ENCODE measurements around the gene GPR119.
"Not testable (repeated sequence)": the region's sequence is repeated elsewhere in the genome, so short reads cannot be mapped to it uniquely, and the experiment has no call there.

GPR119 gene

GRCh38 chrX:130385520-130385919 is at the start of gene GPR119:
TSS of gene GPR119 (minus strand) at chrX:130385674. CDS start at chrX:130385447, 227 bp downstream.
- no peak for DNase-seq (ENCODE audit: low read depth, low spot score)

GRCh38 chrX:130429236-130429635 is 43.8 kb upstream of the GPR119 start:
- DNase-seq (ENCODE audit: low read depth, low spot score): not testable (repeated sequence)

- DNase-seq (ENCODE audit: low read depth, low spot score): no peak
Measured at GRCh38 chrX:130426531-130426930, 41.1 kb upstream of the GPR119 start.

- DNase-seq (ENCODE audit: low read depth, low spot score): no peak
Measured at GRCh38 chrX:130419263-130419662, 33.8 kb upstream of the GPR119 start.

GRCh38 chrX:130418740-130419139 is 33.3 kb upstream of the GPR119 start:
- no peak for DNase-seq (ENCODE audit: low read depth, low spot score)

GRCh38 chrX:130418066-130418465 is 32.6 kb upstream of the GPR119 start:
- DNase-seq (ENCODE audit: low read depth, low spot score): no peak

GRCh38 chrX:130416785-130417184 is 31.3 kb upstream of the GPR119 start:
- no peak for DNase-seq (ENCODE audit: low read depth, low spot score)

GRCh38 chrX:130415201-130415600 is 29.7 kb upstream of the GPR119 start:
- no peak for DNase-seq (ENCODE audit: low read depth, low spot score)

GRCh38 chrX:130414800-130415199 is 29.3 kb upstream of the GPR119 start:
- no peak for DNase-seq (ENCODE audit: low read depth, low spot score)

GRCh38 chrX:130413415-130413814 is 27.9 kb upstream of the GPR119 start:
- DNase-seq (ENCODE audit: low read depth, low spot score): no peak

GRCh38 chrX:130402208-130402684 is 16.8 kb upstream of the GPR119 start:
- DNase-seq (ENCODE audit: low read depth, low spot score): no peak

GRCh38 chrX:130401415-130402207 is 16.1 kb upstream of the GPR119 start, which contains the start of gene RBMX2:
TSS of gene RBMX2 (plus strand) at chrX:130401987. CDS start at chrX:130402033, 46 bp downstream.
- DNase-seq (ENCODE audit: low read depth, low spot score): peak; percentile 33

GRCh38 chrX:130395341-130395740 is 9.9 kb upstream of the GPR119 start:
- DNase-seq (ENCODE audit: low read depth, low spot score): no peak

- DNase-seq (ENCODE audit: low read depth, low spot score): no peak
Measured at GRCh38 chrX:130393451-130394074, 8.1 kb upstream of the GPR119 start.

- DNase-seq (ENCODE audit: low read depth, low spot score): no peak
Measured at GRCh38 chrX:130386408-130386808, 934 bp upstream of the GPR119 start.

- no peak for DNase-seq (ENCODE audit: low read depth, low spot score)
Measured at GRCh38 chrX:130378024-130378669, 7.3 kb downstream of the GPR119 start.

- DNase-seq (ENCODE audit: low read depth, low spot score): no peak
Measured at GRCh38 chrX:130376077-130376476, 9.4 kb downstream of the GPR119 start.

- not testable (repeated sequence) for DNase-seq (ENCODE audit: low read depth, low spot score)
Measured at GRCh38 chrX:130352050-130352449, 33.4 kb downstream of the GPR119 start.

GRCh38 chrX:130351567-130351966 is 33.9 kb downstream of the GPR119 start:
- no peak for DNase-seq (ENCODE audit: low read depth, low spot score)

- DNase-seq (ENCODE audit: low read depth, low spot score): no peak
Measured at GRCh38 chrX:130347321-130347720, 38.2 kb downstream of the GPR119 start.

- DNase-seq (ENCODE audit: low read depth, low spot score): no peak
Measured at GRCh38 chrX:130343411-130343810, 42.1 kb downstream of the GPR119 start.

- DNase-seq (ENCODE audit: low read depth, low spot score): no peak
Measured at GRCh38 chrX:130340271-130340670, 45.2 kb downstream of the GPR119 start.

Data from activated CD4-positive, CD25-positive, alpha-beta regulatory T cell treated with anti-CD3 and anti-CD28 coated beads, Interleukin-2, amount 50 U/mL, for 16 hours (primary cell).